GM12801 (cell line): Measurements from ENCODE around the gene EMD.

Experiments used
- TF ChIP-seq, protein P1 (sequence below): IDR thresholded peaks from one replicate; pipeline ENCODE4 v1.5.1; 2011; ENCODE audit warnings: control low read depth; ENCODE audit not compliant: insufficient read length; ENCODE audit errors: extremely low read depth

The EMD gene

DNA sequence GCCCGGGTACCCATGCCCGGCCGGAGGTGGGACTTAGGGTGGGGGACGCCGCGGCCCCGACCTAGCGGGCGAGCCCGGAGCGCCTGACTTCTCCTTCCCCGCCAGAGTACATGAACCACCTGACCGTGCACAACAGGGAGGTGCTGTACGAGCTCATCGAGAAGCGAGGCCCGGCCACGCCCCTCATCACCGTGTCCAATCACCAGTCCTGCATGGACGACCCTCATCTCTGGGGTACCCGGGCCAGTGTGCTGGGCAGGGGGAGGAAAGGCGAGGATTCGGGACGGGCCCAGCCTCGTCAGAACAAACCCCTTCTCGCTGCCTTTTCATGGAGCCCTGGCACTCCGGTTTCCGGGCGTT is 32.9 kb downstream of the EMD start:
- TF ChIP-seq, protein P1, sequence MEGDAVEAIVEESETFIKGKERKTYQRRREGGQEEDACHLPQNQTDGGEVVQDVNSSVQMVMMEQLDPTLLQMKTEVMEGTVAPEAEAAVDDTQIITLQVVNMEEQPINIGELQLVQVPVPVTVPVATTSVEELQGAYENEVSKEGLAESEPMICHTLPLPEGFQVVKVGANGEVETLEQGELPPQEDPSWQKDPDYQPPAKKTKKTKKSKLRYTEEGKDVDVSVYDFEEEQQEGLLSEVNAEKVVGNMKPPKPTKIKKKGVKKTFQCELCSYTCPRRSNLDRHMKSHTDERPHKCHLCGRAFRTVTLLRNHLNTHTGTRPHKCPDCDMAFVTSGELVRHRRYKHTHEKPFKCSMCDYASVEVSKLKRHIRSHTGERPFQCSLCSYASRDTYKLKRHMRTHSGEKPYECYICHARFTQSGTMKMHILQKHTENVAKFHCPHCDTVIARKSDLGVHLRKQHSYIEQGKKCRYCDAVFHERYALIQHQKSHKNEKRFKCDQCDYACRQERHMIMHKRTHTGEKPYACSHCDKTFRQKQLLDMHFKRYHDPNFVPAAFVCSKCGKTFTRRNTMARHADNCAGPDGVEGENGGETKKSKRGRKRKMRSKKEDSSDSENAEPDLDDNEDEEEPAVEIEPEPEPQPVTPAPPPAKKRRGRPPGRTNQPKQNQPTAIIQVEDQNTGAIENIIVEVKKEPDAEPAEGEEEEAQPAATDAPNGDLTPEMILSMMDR: no peak

DNA sequence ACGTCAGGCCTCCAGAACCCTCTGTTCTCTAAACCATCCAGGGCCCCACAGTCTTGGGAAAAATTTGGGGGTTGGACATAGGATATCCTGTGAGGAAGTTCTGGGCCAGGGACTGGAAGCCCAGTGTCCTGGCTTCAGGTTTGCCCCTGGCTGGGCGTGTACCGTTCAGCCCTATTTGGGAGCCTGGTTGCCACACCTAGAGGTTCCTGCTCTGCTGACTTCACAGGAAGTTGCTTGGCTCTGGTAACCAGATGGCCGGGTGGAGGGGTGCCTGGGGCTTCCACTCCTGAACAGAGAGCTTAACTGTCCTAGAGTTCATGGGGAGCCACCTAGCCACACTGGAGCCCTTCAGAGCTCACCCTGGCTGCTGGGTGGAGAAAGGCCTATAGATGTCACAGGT is 33.4 kb downstream of the EMD start:
- TF ChIP-seq, protein P1: no peak

DNA sequence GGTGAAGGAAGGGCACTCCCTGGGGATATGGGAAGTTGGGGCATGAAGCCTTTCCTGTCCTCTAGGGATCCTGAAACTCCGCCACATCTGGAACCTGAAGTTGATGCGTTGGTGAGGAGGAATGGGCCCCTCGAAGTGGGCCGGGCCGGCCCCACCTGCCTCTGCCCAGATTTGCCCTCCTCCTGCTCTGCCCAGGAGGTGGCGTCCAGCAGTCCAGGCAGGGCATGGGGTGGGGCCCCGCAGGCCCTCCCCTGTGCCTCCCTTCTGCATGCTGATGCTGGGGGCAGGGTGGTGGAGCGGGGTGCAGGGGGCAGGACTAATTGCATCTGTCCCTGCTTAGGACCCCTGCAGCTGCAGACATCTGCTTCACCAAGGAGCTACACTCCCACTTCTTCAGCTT is 34.0 kb downstream of the EMD start:
- TF ChIP-seq, protein P1: no peak

DNA sequence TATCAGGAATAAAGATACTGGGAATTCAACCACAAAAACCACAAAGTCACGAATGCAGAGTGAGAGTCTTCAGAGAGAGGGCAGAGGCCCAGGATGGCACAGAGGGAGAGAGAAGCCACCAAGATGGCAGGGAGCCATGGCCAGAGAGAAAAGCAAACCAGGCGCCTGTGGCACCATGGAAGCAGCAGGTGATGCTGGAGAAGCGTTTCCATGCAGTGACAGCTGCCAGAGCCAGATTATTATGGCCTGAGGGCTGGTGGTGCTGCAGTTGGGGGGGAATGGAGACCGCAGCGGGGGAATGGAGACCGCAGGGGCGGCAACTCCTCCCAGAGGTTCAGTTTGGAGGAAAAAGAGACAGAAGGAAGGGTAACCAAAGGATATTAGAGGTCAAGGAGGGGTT is 38.1 kb downstream of the EMD start:
- TF ChIP-seq, protein P1: no peak

DNA sequence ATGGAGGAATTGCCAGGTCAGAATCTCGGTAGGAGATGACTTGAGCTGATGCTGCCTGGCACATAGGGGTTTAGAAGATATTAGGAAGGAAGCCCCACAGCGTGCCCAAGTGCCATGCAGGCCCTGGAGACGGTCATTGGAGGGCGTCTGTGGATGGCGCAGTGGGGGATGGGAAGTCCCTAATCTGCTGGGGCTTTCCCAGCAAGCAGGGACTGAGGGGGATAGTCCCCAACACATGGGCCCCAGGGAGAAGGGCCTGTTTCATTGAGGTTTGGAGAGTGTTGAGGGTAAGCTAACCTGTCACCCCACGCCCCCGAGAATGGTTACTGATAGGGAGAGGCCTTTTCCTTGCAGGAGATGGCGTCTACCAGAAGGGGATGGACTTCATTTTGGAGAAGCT is 40.1 kb downstream of the EMD start:
- TF ChIP-seq, protein P1: no peak

DNA sequence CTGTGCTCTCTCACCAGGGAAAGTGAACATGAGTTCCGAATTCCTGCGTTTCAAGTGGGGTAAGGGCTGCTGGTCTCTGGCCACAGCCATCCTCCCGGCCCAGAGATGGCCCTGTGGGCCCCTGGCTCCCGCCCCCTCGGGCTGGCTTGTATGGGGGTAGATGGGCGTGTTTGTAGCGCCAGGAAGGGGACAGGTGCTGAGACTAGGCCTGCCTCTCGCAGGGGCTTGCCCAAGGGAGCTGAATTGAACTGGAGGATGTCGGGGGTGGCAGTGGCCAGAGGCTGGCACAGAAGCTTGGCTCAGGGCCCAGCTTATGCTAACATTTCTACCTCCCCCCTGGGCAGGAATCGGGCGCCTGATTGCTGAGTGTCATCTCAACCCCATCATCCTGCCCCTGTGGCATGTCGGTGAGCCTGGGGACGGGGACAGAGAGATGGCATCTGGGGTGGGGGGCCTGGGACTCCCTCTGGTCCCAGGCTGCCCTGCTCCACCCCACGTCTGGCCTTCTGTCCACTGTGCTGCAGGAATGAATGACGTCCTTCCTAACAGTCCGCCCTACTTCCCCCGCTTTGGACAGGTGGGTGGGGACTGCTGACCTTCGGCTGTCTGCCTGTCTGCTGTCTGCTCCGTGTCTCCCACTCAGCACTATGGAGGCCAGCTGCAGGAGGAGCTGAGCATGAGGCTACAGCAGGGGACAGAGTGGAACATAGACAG is 40.8 kb downstream of the EMD start:
- TF ChIP-seq, protein P1: no peak

DNA sequence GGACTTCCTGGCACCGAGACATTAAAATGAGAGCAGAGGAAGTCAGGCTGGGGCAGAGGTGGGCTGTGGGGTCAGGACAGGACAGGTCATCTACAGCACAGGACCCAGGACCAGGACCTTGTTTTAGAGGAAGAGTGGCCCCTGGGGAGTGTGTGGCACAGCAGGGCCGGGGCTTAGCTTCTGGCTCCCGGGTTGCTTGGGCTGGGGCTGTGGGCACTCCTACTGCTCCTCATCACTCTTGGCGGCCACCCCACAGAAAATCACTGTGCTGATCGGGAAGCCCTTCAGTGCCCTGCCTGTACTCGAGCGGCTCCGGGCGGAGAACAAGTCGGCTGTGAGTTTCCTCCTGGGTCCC is 41.3 kb downstream of the EMD start:
- TF ChIP-seq, protein P1: no peak
